ENCODE results near the gene CADM1. TPM values are rescaled to one million over a fixed set of nuclear protein-coding genes. Genes with fewer than 3 reads are reported as not detected.

The CADM1 gene
- total and polyA plus RNA-seq, 9 of the 15 experiments (the other 6 are each of a cell fraction or from before 2014, with no cell fraction given), result 0.42 TPM; not detected in 8

- no peak for TF ChIP-seq E2F4 (CRISPR knock-in tag; IDR thresholded peaks at IDR 0.05; ENCODE audit: low read depth)
Measured at GRCh38 chr11:115190196-115190595, 314.0 kb downstream of the CADM1 start (continued).

GRCh38 chr11:115188898-115189278, 315.3 kb downstream of the CADM1 start:
- Histone ChIP-seq H3K79me2 (ENCODE audit: control insufficient read depth, insufficient read depth, low read length) (no peaks in the 10 kb centered on the region), H3K9ac (ENCODE audit: insufficient read depth in 1 of 2, low read depth in 2 of 2, low read length in 2 of 2) (no peak overlapping the region), H3K27me3 (ENCODE audit: control insufficient read depth in 2 of 2, insufficient read depth in 2 of 2, low read length in 2 of 2) (no peaks in the 10 kb centered on the region), H4K20me1 (replicated peaks; ENCODE audit: control insufficient read depth, insufficient read depth, low read length) (no peaks in the 10 kb centered on the region), H3K4me1 (replicated peaks in 1 of 2; ENCODE audit: control insufficient read depth in 2 of 2, insufficient read depth in 2 of 2, low read length in 2 of 2) (no peaks in the 10 kb centered on the region), H3K9me1 (ENCODE audit: control insufficient read depth, insufficient read depth, low read length) (no peaks in the 10 kb centered on the region), H3K27ac (ENCODE audit: extremely low read depth, low read depth, low read length) (no peak overlapping the region), H3K4me2 (ENCODE audit: insufficient read depth, low read length) (no peak overlapping the region), H2AFZ (ENCODE audit: low read depth, low read length) (no peak overlapping the region), H3K36me3 (ENCODE audit: control insufficient read depth, insufficient read depth, low read length) (no peaks in the 10 kb centered on the region), H3K4me3 (no peak overlapping the region), H3K9me3 (replicated peaks; ENCODE audit: control insufficient read depth, insufficient read depth, low read depth, low read length) (no peaks in the 10 kb centered on the region)
- TF ChIP-seq DACH1 (IDR thresholded peaks at IDR 0.05; ENCODE audit: partially characterized antibody), result no peak
- no peak for TF ChIP-seq ZBTB34 (CRISPR knock-in tag; IDR thresholded peaks at IDR 0.05)
- no peak for TF ChIP-seq LEF1 (IDR thresholded peaks at IDR 0.05)
- TF ChIP-seq ZNF24 (IDR thresholded peaks at IDR 0.05), result no peak
- TF ChIP-seq DIDO1 (tag; IDR thresholded peaks at IDR 0.05; ENCODE audit: low read depth), result no peak
- TF ChIP-seq SFPQ (IDR thresholded peaks at IDR 0.05; ENCODE audit: low read depth, low read length), result no peak
- no peak for TF ChIP-seq ILK (tag; IDR thresholded peaks at IDR 0.05; ENCODE audit: borderline replicate concordance, low read depth)
- FAIRE-seq (no peak), ATAC-seq (no peak), DNase-seq (ENCODE audit: extremely low read depth in 1 of 4, low spot score in 3 of 4) (no peak)
- ChIA-PET CTCF (ENCODE audit: low intra/inter-chr PET ratio) (no interaction called here), POLR2A (no interaction called here)
- no TSS peak for BruUV-seq (replicated peaks)
- in situ Hi-C loops (cut with MboI), result no loop called here
- intact Hi-C loops (cut with micrococcal nuclease), result no loop called here
- WGBS (ENCODE audit: insufficient coverage, low coverage, missing lambda C conversion rate), result 2% methylated on average over 4 of the region's 4 CpGs

All from K562 (cell line).